K562 (cell line): ENCODE measurements around the gene SYCP2. TPM values are rescaled to one million over a fixed set of nuclear protein-coding genes. Genes with fewer than 3 reads are reported as not detected.
A peak's percentile ranks its signal among the peaks of the same experiment; 100 is the strongest.

Source experiments
- ATAC-seq: fragments of 200-7000 bp; cut with Tn5 transposase; 3 replicates; pipeline ENCODE4 v1.9.1; 2020; ENCODE audit warnings: moderate library complexity
- BruUV-seq: library from RNA; stranded (reverse); fragments of 400-500 nt; replicated peaks from 2 replicates; lab custom pipeline; 2021; lab: Mats Ljungman, UMichigan
- CTCF ChIA-PET: fragments of 300-600 bp; formaldehyde crosslinking; extraction: SDS; loops from one replicate; lab custom pipeline; 2021; ENCODE audit warnings: low intra/inter-chr PET ratio; lab: Yijun Ruan, JAX
- POLR2A ChIA-PET: fragments of 300-600, 350-650 bp; sonication (Branson Sonifier 250); formaldehyde crosslinking; extraction: SDS; loops from one replicate; lab custom pipeline; 2021; ENCODE audit warnings: antibody characterized with exemption, inconsistent platforms; lab: Yijun Ruan, JAX
- DNase-seq, 4 experiments: peaks; one replicate each; pipeline versions ENCODE4 v3.0.0 to v3.0.0-alpha.2; 2011 to 2018; ENCODE audit warnings: low spot score in 3 of 4, mixed read lengths in 3 of 4; ENCODE audit errors: extremely low read depth in 1 of 4
- FAIRE-seq: peaks from 2 replicates; lab custom pipeline; 2011; peaks lifted over from hg19 to GRCh38; lab: Jason Lieb, UNC
- H2AFZ ChIP-seq: 2 replicates; pipeline ENCODE4 v1.6.0; 2011; ENCODE audit warnings: low read depth, low read length, control low read depth, inconsistent platforms
- H3K27ac ChIP-seq: fragments of 200-600 bp; 3 replicates; pipeline ENCODE4 v1.8.0; 2011; ENCODE audit warnings: low read depth, mild to moderate bottlenecking, control low read depth, inconsistent platforms, low read length, moderate library complexity, mixed read lengths; ENCODE audit errors: extremely low read depth
- H3K27me3 ChIP-seq, 2 experiments: fragments of 300-600 bp in 1 of 2; 2 replicates in 1 of 2; 3 replicates in 1 of 2; pipeline versions ENCODE4 v1.6.0 to v1.8.0; 2011; ENCODE audit warnings: inconsistent platforms in 2 of 2, low read length in 2 of 2, mild to moderate bottlenecking in 1 of 2, mixed read lengths in 1 of 2, moderate library complexity in 1 of 2; ENCODE audit not compliant: control insufficient read depth in 2 of 2, insufficient read depth in 2 of 2
- H3K36me3 ChIP-seq: fragments of 300-600 bp; 3 replicates; pipeline ENCODE4 v1.8.0; 2011; ENCODE audit warnings: mild to moderate bottlenecking, low read length, inconsistent platforms; ENCODE audit not compliant: control insufficient read depth, insufficient read depth
- H3K4me1 ChIP-seq, 2 experiments: fragments of 200-600 bp in 1 of 2; replicated peaks in 1 of 2; 2 replicates in 1 of 2; 3 replicates in 1 of 2; pipeline versions ENCODE4 v1.5.1 to v1.8.0; 2011; ENCODE audit warnings: inconsistent platforms in 2 of 2, low read length in 2 of 2, mild to moderate bottlenecking in 1 of 2, mixed read lengths in 1 of 2, moderate library complexity in 1 of 2; ENCODE audit not compliant: control insufficient read depth in 2 of 2, insufficient read depth in 2 of 2
- H3K4me2 ChIP-seq: 2 replicates; pipeline ENCODE4 v1.6.1; 2011; ENCODE audit warnings: low read length, control low read depth, inconsistent platforms, mixed read lengths; ENCODE audit not compliant: insufficient read depth
- H3K4me3 ChIP-seq: fragments of 200-600 bp; sonication (generic), shearing (Covaris generic); 2 replicates; pipeline ENCODE4 v1.5.1; 2016; ENCODE audit warnings: control low read depth, inconsistent platforms
- H3K79me2 ChIP-seq: fragments of 200-600 bp; 3 replicates; pipeline ENCODE4 v1.8.0; 2011; ENCODE audit warnings: low read length, inconsistent platforms; ENCODE audit not compliant: control insufficient read depth, insufficient read depth
- H3K9ac ChIP-seq, 2 experiments: 2 replicates each; pipeline versions ENCODE4 v1.6.0 to v1.6.1; 2011; ENCODE audit warnings: low read depth in 2 of 2, low read length in 2 of 2, control low read depth in 1 of 2, inconsistent platforms in 1 of 2, mild to moderate bottlenecking in 1 of 2, mixed read lengths in 1 of 2; ENCODE audit not compliant: insufficient read depth in 1 of 2
- H3K9me1 ChIP-seq: one replicate; pipeline ENCODE4 v1.6.0; 2011; ENCODE audit warnings: inconsistent platforms, mild to moderate bottlenecking, low read length, moderate library complexity; ENCODE audit not compliant: control insufficient read depth, insufficient read depth
- H3K9me3 ChIP-seq: replicated peaks from 2 replicates; pipeline ENCODE4 v1.5.1; 2011; ENCODE audit warnings: low read depth, low read length, inconsistent platforms; ENCODE audit not compliant: control insufficient read depth, insufficient read depth
- H4K20me1 ChIP-seq: replicated peaks from 2 replicates; pipeline ENCODE4 v1.6.1; 2011; ENCODE audit warnings: low read length, inconsistent platforms, mixed read lengths; ENCODE audit not compliant: control insufficient read depth, insufficient read depth
- BRD4 ChIP-seq: fragments of 200-600 bp; sonication (generic); IDR thresholded peaks from 2 replicates; pipeline ENCODE4 v1.6.1; 2017; ENCODE audit warnings: inconsistent platforms
- CEBPG ChIP-seq, 3 experiments: fragments of 200-800 bp in 1 of 3; sonication (Bioruptor generic) in 1 of 3; sonication (generic) in 1 of 3; formaldehyde crosslinking in 1 of 3; IDR thresholded peaks in 2 of 3; conservative IDR thresholded peaks in 1 of 3; 2 replicates each; pipeline versions ENCODE4 v1.6.1 to v1.8.0; 2016 to 2022; ENCODE audit warnings: missing compliant biosample characterization in 2 of 3, missing genetic modification characterization in 2 of 3, mild to moderate bottlenecking in 1 of 3, missing genetic modification reagents in 1 of 3
- FOXA3 ChIP-seq, 2 experiments: fragments of 450-650 bp in 1 of 2; sonication (generic) in 1 of 2; formaldehyde crosslinking; IDR thresholded peaks in 1 of 2; conservative IDR thresholded peaks in 1 of 2; 2 replicates each; pipeline versions ENCODE4 v1.4.0 to v1.8.0; 2020 to 2022; ENCODE audit warnings: mild to moderate bottlenecking in 2 of 2, missing genetic modification reagents in 1 of 2
- MCM7 ChIP-seq, 2 experiments: fragments of 450-650 bp; IDR thresholded peaks; 2 replicates each; pipeline ENCODE4 v1.6.1; 2016 to 2018
- PBX2 ChIP-seq, 2 experiments: IDR thresholded peaks in 1 of 2; conservative IDR thresholded peaks in 1 of 2; 2 replicates each; pipeline ENCODE4 v1.6.1; 2016; ENCODE audit warnings: low read depth in 2 of 2, mild to moderate bottlenecking in 1 of 2, missing compliant biosample characterization in 1 of 2, missing genetic modification characterization in 1 of 2, moderate library complexity in 1 of 2
- POLR2AphosphoS2 ChIP-seq: IDR thresholded peaks from 2 replicates; pipeline ENCODE4 v1.6.1; 2012; ENCODE audit warnings: low read length, improper control_type of control experiment
- POLR3G ChIP-seq: IDR thresholded peaks from 2 replicates; pipeline ENCODE4 v1.6.1; 2011; ENCODE audit not compliant: insufficient read length, insufficient replicate concordance; ENCODE audit errors: extremely low read depth
- PRPF4 ChIP-seq: fragments of 200-400 bp; formaldehyde crosslinking; IDR thresholded peaks from one replicate; pipeline ENCODE4 v1.6.1; 2017; ENCODE audit warnings: low read length, low read depth, mild to moderate bottlenecking; ENCODE audit not compliant: insufficient read depth, poor library complexity, severe bottlenecking
- RBFOX2 ChIP-seq: fragments of 200-400 bp; formaldehyde crosslinking; IDR thresholded peaks from 2 replicates; pipeline ENCODE4 v1.6.1; 2017; ENCODE audit warnings: low read depth, mild to moderate bottlenecking, low read length, moderate library complexity
- RHOXF2B ChIP-seq: fragments of 250-450 bp; sonication (Bioruptor Pico); conservative IDR thresholded peaks from 2 replicates; pipeline ENCODE4 v1.5.1; 2021
- SP1 ChIP-seq: sonication (generic); formaldehyde crosslinking; IDR thresholded peaks from 2 replicates; pipeline ENCODE4 v1.8.1; 2022; ENCODE audit warnings: mild to moderate bottlenecking, missing genetic modification reagents
- ZNF830 ChIP-seq: fragments of 250-450 bp; sonication (Bioruptor Pico); IDR thresholded peaks from 2 replicates; pipeline ENCODE4 v1.5.0; 2021; ENCODE audit warnings: mild to moderate bottlenecking
- WGBS: fragments of 100-300 bp; shearing (Covaris generic); methylation state at CpG from one replicate; pipeline ENCODE4 v1.1.6; 2016; ENCODE audit warnings: low coverage, mixed read lengths; ENCODE audit not compliant: insufficient coverage; ENCODE audit errors: missing lambda C conversion rate; 5-methylcytosine and 5-hydroxymethylcytosine counted together
- in situ Hi-C: fragments of 300-500 bp; cut with MboI; formaldehyde crosslinking; loops from 4 replicates; pipeline ENCODE4 v1.15.0; 2018; ENCODE audit warnings: inconsistent platforms, mixed read lengths
- intact Hi-C: fragments of 100-400 bp; cut with micrococcal nuclease; formaldehyde crosslinking; loops from 2 replicates; pipeline ENCODE4 v1.14.2; 2022
- polyA plus RNA-seq, 8 experiments: library from polyadenylated mRNA; depleted of rRNA in 4 of 8; stranded (reverse) in 5 of 8; unstranded in 3 of 8; fragments of >200 nt; fragmentation: Nextera tagmentation in 2 of 8; fragmentation: Illumina TruSeq in 1 of 8; extraction: Ambion mirVana in 2 of 8; extraction: Trizol in 1 of 8; gene quantifications; 2 replicates each; pipeline versions ENCODE4 v1.2.1 to v1.2.3, GENCODE V29; 2011 to 2014; ENCODE audit warnings: inconsistent platforms in 1 of 8, missing spikeins in 1 of 8
- total RNA-seq, 7 experiments: library from RNA; depleted of rRNA in 6 of 7; stranded (reverse); fragments of >200 nt in 6 of 7; fragmentation: Illumina TruSeq in 2 of 7; extraction: Trizol in 2 of 7; gene quantifications; 2 replicates each; pipeline versions ENCODE4 v1.2.1 to v1.2.3, GENCODE V29; 2011 to 2021; ENCODE audit warnings: low replicate concordance in 1 of 7
- TF ChIP-seq, protein P1 (sequence below), 2 experiments: fragments of 450-650 bp; IDR thresholded peaks; 2 replicates each; pipeline ENCODE4 v1.6.1; 2016

SYCP2 gene
- total and polyA plus RNA-seq, 9 of the 15 experiments (the other 6 are each of a cell fraction or from before 2014, with no cell fraction given), result 0.24 to 1.6 (median 0.67) TPM

DNA sequence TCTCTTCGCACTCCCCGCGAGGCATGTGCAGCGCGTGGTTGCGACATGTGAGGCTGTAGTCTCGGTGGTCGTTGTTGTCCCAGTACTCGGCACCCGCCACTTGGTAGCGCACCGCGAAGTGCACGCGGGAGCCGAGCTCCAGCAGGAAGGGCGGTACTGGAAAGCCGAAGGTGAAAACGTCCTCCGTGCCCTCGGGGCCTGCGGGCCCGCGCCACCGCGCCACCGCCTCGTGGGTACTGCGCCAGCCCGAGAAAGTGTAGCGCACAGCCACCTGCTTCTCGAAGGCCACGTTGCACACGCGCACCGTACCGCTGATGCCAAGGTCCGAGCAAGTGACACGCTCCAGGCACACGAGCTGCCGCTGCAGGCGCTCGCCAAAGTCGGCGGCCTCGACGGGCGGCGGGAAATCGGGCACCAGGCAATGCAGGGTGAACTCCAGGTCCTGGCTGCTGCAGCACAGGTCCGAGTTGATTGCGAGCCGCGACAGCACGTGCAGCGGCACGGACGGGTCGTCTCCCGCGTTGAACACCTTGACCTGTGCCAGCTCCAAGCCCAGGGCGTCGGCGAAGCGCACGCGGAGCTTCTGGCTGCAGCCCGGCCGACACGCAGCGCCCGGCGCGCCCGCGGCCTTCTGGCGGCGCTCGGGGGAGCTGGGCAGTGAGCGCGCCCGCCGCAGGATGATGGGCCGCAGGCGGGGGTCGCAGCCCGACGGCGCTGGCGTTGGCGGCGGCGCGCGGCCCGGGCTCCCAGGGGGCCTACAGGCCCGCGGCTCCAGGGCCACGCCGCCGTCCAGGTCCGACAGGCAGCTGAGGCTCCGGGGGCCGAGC, 5.8 kb upstream of the SYCP2 start:
- DNase-seq (peak in 2 of 4 experiments; percentile 5 to 30), ATAC-seq (peak; percentile 39; the same call in 1 of the 3 replicates), FAIRE-seq (no peak)
- Histone ChIP-seq H3K9me3 (no peaks in the 10 kb centered on the region), H4K20me1 (no peaks in the 10 kb centered on the region), H3K27ac (peak overlapping the region; percentile 82; the same call in 2 of the 3 replicates), H3K36me3 (peaks cover 21% of the 10 kb centered on the region; the same call in 1 of the 3 replicates), H3K79me2 (peaks cover 17% of the 10 kb centered on the region), H3K4me2 (peak overlapping the region; percentile 95; the same call in 1 of the 2 replicates), H3K4me3 (peak overlapping the region; percentile 48), H3K27me3 (no peaks in the 10 kb centered on the region), H3K4me1 (peaks cover 6 to 14% of the 10 kb centered on the region in 2 experiments; a peak in 4 of 5 replicates), H3K9ac (peak overlapping the region; percentile 75 to 77; a peak in 3 of 4 replicates), H3K9me1 (no peaks in the 10 kb centered on the region), H2AFZ (peak overlapping the region; percentile 91)
- WGBS, result 59% methylated on average over 35 of the region's 104 CpGs
- intact Hi-C loops, result no loop called here
- POLR2A ChIA-PET, result interaction anchor here (1.1 kb wide), 1 partner anchor 49 kb away, joined by 4 read pairs; no protein-coding TSS in a partner anchor
- CTCF ChIA-PET, result no interaction called here
- no TSS peak for BruUV-seq
- in situ Hi-C loops, result no loop called here
- TF ChIP-seq FOXA3 (CRISPR knock-in tag; conservative IDR thresholded peaks at IDR 0.05 in 1 of 2, IDR thresholded peaks at IDR 0.05 in 1 of 2) (no peak), ZNF830 (CRISPR knock-in tag) (no peak), POLR3G (no peak), BRD4 (no peak), RBFOX2 (0 out of 2 replicates have a peak, but pooled peaks have one; percentile 21), SP1 (no peak), MCM7 (IDR thresholded peaks at IDR 0.05) (no peak), PBX2 (CRISPR knock-in tag; IDR thresholded peaks at IDR 0.05; ENCODE audit: low read depth) (no peak), PBX2 (tag; conservative IDR thresholded peaks at IDR 0.05; ENCODE audit: low read depth) (no peak), CEBPG (CRISPR knock-in tag; IDR thresholded peaks at IDR 0.05) (0 out of 2 replicates have a peak, but pooled peaks have one; percentile 0), CEBPG (tag; conservative IDR thresholded peaks at IDR 0.05 in 1 of 2, IDR thresholded peaks at IDR 0.05 in 1 of 2) (no peak), PRPF4 (peak; percentile 35), RHOXF2B (CRISPR knock-in tag) (no peak), POLR2AphosphoS2 (no peak)
- TF ChIP-seq, protein P1, sequence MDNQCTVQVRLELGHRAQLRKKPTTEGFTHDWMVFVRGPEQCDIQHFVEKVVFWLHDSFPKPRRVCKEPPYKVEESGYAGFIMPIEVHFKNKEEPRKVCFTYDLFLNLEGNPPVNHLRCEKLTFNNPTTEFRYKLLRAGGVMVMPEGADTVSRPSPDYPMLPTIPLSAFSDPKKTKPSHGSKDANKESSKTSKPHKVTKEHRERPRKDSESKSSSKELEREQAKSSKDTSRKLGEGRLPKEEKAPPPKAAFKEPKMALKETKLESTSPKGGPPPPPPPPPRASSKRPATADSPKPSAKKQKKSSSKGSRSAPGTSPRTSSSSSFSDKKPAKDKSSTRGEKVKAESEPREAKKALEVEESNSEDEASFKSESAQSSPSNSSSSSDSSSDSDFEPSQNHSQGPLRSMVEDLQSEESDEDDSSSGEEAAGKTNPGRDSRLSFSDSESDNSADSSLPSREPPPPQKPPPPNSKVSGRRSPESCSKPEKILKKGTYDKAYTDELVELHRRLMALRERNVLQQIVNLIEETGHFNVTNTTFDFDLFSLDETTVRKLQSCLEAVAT (IDR thresholded peaks at IDR 0.05), result peak in 1 of 2 experiments; percentile 50; a peak in 1 of 4 replicates
